A204.1 (cell line): ENCODE results near the gene FOXO3B.
A peak's percentile ranks its signal among the peaks of the same experiment; 100 is the strongest.
"Not testable (repeated sequence)": the region's sequence is repeated elsewhere in the genome, so short reads cannot be mapped to it uniquely, and the experiment has no call there.

Experiments used
- FAIRE-seq: peaks from 2 replicates; lab custom pipeline; 2012; peaks lifted over from hg19 to GRCh38; lab: Jason Lieb, UNC

Gene FOXO3B

DNA sequence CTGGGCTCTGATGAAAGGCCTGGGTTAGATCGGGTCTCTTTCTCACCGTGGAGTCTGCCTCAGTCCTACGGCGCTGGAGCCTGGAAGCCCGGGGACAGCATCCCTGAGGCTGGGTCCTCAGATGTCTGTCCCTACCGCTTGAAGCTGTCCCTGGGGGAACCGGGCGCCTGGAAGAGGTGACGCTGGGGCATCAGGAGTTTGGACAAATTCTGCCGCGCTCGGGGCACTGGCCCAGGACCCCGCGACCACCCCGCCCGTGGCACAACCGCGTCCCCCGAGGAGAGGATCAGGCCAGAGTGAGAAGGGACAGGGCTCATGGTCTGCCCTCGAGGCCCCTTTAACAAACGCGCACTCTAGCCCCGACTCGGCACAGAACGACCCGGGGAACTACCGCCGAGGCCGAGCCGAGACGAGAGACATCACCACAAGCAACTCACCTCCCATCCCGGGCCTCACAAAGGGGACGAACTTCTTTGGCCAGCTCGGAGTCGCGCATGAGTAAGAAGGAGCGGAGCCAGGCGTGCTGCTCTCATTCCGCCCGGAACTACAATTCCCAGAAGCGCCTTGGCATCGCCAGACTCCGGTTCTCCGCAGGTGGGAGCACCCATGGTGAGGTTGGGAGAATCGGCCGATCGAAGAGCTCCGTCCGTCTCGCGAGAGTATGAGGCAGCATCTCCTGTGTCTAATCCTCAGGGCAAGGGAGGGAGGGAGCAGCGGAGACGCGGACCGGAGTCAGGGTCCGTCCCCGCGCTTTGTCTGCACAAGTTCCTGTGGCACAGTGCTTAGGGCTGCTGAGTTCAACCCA is at the start of gene FOXO3B:
Gene FOXO3B, minus strand, starts transcription at position 548 of the 805 bp plus-strand sequence. CDS start 663 bp downstream, outside the sequence.
- peak; percentile 95 for FAIRE-seq

DNA sequence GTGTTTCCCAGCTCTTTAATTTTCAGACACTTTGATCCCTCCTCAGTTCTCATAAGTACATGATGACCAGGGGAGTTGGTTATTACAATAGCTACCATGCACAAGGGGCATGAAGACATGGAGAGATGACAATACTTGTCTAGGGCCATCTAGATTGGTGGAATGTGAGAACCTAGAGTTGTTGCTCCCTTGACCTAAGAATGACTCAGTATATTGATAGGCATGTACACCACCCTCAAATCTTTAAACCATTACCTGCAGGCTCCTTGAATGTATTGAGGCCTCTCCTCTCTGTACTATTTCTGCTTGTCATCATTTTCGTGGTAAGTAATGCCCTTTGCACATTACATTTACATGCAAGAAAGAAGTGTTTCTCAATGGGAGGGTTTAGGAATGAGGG is 41.4 kb upstream of the FOXO3B start:
- FAIRE-seq = not testable (repeated sequence)

- FAIRE-seq = not testable (repeated sequence)
Observed at GRCh38 chr17:18722612-18723011, 40.5 kb upstream of the FOXO3B start.

DNA sequence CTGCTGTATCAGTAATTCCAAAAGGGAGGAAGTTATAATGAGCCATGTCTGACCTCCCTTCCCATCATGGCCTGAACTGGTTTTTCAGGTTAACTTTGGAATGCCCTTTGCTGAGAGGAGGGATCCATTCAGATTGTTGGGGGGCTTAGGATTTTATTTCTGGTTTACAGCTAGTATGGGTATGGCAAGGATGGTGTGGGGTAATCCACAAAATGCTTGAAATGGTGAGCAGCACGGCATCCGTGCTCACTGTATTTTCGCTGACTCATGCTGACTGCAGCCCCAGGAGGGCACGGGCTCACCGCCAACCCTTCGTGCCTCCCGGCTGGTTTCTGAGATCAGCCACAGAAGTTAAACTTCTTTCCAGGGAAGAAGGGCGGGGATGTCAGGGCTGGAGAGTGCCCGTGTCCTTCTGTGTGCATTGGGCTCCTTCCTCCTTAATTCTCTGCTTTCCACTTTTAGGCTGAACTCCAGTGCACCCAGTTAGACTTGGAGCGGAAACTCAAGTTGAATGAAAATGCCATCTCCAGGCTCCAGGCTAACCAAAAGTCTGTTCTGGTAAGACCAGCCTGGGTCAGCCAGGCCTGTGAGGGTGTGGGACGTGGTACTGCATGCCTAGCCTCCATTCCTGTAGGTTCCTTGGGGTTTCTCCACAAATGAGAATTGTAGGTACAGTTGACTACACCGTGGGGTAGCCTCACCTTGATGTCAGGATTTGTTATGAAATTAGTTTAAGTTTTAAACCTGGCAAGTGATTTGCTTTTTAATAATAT is 39.8 kb upstream of the FOXO3B start:
- FAIRE-seq = not testable (repeated sequence)

- FAIRE-seq = not testable (repeated sequence)
Observed at GRCh38 chr17:18719428-18720110, 37.5 kb upstream of the FOXO3B start.

GRCh38 chr17:18718643-18719427 is 36.7 kb upstream of the FOXO3B start:
- FAIRE-seq = not testable (repeated sequence)

DNA sequence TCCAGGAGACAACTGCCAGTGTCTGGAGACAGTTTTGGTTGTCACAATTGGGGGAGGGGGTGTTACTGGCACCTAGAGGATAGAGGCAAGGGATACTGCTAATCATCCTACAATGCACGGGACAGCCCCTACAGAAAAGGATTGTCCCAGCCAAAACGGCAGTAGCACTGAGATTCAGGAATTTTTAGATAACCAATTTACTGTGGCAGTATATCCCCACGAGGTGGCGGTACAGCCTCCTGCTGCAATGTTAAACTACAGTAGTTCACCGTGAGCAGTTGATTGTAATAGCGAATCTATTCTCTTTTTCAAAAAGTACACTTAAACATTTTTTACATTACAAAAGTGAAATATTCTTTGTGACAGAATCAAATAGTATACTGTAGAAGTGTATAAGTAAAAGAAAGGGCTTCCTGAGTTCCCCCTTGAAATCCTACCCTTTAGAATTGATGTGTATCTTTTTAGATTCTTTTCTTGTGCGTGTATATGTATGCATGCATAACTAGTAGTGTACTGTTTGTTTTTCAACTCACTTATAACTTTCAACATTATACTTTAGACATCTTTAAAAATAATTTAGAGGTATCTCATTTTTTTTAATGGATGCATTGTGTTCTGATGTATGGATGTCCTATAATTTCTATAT is 30.4 kb upstream of the FOXO3B start:
- FAIRE-seq = peak; percentile 98

DNA sequence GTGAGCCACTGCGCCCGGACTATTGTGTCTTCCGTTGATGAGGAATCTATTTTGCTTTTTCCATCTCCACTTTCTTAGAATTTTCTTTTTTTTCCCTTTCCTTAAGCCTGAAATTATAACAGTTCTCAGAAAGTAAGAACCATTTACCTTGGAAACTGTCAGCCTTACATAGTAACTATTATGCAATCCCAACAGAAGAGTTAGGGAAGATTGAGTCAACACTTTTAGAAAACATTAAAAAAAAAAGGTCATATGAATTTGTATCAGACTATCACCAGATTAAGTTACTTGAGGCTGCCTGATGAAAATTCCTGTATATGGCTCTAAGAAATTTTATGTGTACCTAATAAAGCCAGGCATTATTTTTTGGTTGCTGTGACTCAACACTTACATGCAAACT is 26.1 kb upstream of the FOXO3B start:
- FAIRE-seq = not testable (repeated sequence)

DNA sequence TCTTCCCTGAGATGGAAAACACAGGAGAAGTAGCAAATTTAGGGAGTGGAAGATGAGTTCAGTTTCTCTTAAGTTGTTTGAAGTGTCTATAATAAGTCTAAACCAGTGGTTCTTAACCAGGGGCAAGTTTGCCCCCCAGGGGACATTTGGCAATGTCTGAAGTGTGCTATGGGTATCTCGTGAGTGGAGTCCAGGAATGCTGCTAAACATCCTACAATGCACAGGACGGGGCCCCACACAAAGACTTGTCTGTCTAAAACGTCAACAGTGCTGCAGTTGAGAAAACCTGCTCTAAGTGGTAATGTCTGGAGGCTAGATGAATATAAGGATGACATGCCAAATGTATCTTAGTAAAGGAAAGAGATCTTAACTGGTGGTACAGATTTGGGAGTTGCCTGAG is 23.8 kb upstream of the FOXO3B start:
- FAIRE-seq = not testable (repeated sequence)

DNA sequence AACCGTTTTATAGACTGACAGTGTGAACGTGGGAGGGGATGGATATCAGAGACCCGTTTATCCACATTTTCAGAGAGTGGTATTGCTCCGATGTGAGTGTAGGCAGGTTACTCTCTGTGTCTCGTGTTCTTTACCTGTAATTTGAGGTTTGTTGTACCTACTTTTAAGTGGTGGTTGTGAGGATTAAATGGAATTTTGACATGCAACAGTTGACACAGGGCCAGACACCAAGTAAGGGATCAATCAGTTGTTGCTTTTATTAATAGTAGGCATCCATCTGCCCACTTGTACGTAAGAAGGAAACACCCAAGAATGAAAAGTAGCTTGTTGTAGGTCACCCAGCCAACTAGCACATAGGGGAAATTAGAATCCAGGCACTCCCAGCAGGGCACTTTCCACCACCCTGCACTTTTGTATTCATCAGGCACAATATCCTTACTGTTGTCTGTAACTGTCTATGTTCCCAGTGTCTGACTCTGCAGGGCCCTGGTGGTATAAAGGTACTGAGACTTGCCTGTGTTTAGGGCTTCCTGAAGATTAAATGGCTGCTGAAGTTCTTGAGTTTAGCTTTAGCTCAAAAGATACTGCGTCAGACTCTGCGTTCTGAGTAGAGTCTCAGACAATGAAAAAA is 16.5 kb upstream of the FOXO3B start:
- FAIRE-seq = not testable (repeated sequence)

- not testable (repeated sequence) for FAIRE-seq
Observed at GRCh38 chr17:18695143-18695542, 13.0 kb upstream of the FOXO3B start.

DNA sequence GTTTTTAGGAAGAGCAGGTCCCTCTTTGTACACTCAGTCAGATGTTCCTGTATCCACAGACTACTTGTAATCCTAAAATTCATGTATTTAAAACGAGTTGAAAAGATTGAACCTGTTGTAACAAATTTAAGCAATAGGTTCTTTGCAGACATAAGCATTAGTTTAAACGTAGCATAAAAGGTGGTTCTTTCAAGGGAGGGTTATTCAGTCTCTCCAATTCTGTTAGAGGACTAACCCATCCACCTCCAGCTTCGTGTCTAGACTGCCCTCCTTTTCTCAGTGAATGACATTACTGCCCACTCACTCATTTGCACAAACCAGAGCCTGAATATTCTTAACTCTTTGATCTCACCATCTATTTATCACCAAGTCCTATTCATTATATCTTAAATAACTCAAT is 554 bp upstream of the FOXO3B start:
- not testable (repeated sequence) for FAIRE-seq

- not testable (repeated sequence) for FAIRE-seq
Observed at GRCh38 chr17:18677381-18677780, 4.7 kb downstream of the FOXO3B start.

DNA sequence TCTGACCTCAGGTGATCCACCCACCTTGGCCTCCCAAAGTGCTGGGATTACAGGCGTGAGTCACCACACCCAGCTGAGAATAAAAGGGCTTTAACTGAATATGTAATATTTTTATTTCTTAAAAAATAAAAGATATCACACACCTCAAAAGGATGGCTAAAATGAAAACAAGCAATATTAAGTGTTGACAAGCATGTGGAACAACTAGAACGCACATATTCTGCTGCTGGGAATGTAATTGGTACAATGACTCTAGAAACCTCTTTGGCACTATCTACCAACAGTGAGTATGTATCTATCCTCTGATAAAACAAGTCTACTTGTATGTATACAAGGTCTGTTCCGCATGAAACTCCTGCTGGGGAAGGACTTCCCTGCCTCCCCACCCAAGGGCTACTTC is 5.2 kb downstream of the FOXO3B start:
- not testable (repeated sequence) for FAIRE-seq

DNA sequence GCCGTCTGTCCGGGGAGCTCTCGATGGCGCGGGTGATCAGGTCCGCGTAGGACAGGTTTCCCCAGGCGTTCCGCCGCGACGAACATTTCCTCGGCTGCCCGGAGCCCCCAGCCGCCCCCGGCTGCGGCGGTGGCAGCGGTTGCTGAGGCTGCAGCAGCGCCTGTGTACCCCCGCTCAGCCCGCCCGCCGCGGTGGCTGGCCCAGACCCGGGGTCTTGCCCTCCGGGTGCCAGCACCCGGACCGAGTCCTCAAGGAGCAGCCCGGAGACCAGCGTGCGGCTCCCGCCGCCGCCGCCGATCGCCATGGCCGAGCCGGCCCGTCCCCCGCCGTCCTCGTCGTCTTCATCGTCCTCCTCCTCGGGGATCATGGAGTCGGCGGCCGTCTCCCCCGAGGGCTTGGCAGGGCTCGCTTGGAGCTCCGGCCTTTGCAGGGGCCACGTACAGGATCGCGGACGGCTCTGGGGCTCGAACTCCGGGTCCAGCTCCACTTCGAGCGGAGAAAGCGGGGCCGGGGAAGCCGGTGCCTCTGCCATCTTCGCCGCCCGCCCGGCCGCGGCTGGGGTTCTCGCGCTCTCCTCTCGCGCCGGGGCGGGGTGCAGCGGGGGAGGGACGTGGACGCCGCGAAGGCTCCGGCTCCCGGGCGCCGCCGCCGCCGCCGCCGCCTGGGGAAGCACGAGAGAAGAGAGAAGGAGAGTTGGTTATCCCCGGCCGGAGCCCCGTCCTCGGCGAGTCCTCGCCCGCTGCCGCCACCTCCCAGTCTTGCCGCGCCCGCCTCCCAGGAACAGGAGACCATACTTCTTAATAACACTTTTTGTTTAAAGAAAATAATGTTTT is 9.5 kb downstream of the FOXO3B start:
- not testable (repeated sequence) for FAIRE-seq

- FAIRE-seq = not testable (repeated sequence)
Observed at GRCh38 chr17:18668625-18669024, 13.5 kb downstream of the FOXO3B start.

DNA sequence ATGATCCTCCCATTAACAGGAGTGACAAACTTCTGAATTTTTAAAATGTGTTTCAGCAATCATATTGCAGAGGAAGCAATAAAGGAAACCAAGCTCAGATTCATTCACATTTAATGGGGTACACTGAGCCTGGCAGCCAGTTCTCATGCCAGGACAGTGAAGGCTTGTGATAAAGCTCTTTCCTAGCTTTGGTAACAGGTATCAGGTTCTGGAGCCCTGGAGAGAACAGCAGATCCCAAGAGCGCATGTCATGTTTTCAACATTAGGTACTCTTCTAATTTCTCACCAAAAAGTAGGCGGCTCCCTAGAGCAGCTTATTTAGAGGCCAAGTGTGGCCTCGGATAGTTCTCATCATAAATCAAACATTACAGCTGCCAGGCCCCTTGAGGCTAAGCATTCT is 14.6 kb downstream of the FOXO3B start:
- FAIRE-seq = not testable (repeated sequence)

GRCh38 chr17:18666326-18666725 is 15.8 kb downstream of the FOXO3B start:
- FAIRE-seq = not testable (repeated sequence)

- FAIRE-seq = peak; percentile 34
Observed at GRCh38 chr17:18661924-18662624, 20.0 kb downstream of the FOXO3B start.
